K562 (cell line): ENCODE data around the gene PIK3AP1. TPM values are rescaled to one million over a fixed set of nuclear protein-coding genes. Genes with fewer than 3 reads are reported as not detected.
A peak's percentile ranks its signal among the peaks of the same experiment; 100 is the strongest.

Source experiments
- ATAC-seq: fragments of 200-7000 bp; cut with Tn5 transposase; 3 replicates; pipeline ENCODE4 v1.9.1; 2020; ENCODE audit warnings: moderate library complexity
- BruUV-seq: library from RNA; stranded (reverse); fragments of 400-500 nt; replicated peaks from 2 replicates; lab custom pipeline; 2021; lab: Mats Ljungman, UMichigan
- CTCF ChIA-PET: fragments of 300-600 bp; formaldehyde crosslinking; extraction: SDS; loops from one replicate; lab custom pipeline; 2021; ENCODE audit warnings: low intra/inter-chr PET ratio; lab: Yijun Ruan, JAX
- POLR2A ChIA-PET: fragments of 300-600, 350-650 bp; sonication (Branson Sonifier 250); formaldehyde crosslinking; extraction: SDS; loops from one replicate; lab custom pipeline; 2021; ENCODE audit warnings: antibody characterized with exemption, inconsistent platforms; lab: Yijun Ruan, JAX
- DNase-seq, 4 experiments: peaks; one replicate each; pipeline versions ENCODE4 v3.0.0 to v3.0.0-alpha.2; 2011 to 2018; ENCODE audit warnings: low spot score in 3 of 4, mixed read lengths in 3 of 4; ENCODE audit errors: extremely low read depth in 1 of 4
- FAIRE-seq: peaks from 2 replicates; lab custom pipeline; 2011; peaks lifted over from hg19 to GRCh38; lab: Jason Lieb, UNC
- H2AFZ ChIP-seq: 2 replicates; pipeline ENCODE4 v1.6.0; 2011; ENCODE audit warnings: low read depth, low read length, control low read depth, inconsistent platforms
- H3K27ac ChIP-seq: fragments of 200-600 bp; 3 replicates; pipeline ENCODE4 v1.8.0; 2011; ENCODE audit warnings: low read depth, mild to moderate bottlenecking, control low read depth, inconsistent platforms, low read length, moderate library complexity, mixed read lengths; ENCODE audit errors: extremely low read depth
- H3K27me3 ChIP-seq, 2 experiments: fragments of 300-600 bp in 1 of 2; 2 replicates in 1 of 2; 3 replicates in 1 of 2; pipeline versions ENCODE4 v1.6.0 to v1.8.0; 2011; ENCODE audit warnings: inconsistent platforms in 2 of 2, low read length in 2 of 2, mild to moderate bottlenecking in 1 of 2, mixed read lengths in 1 of 2, moderate library complexity in 1 of 2; ENCODE audit not compliant: control insufficient read depth in 2 of 2, insufficient read depth in 2 of 2
- H3K36me3 ChIP-seq: fragments of 300-600 bp; 3 replicates; pipeline ENCODE4 v1.8.0; 2011; ENCODE audit warnings: mild to moderate bottlenecking, low read length, inconsistent platforms; ENCODE audit not compliant: control insufficient read depth, insufficient read depth
- H3K4me1 ChIP-seq, 2 experiments: fragments of 200-600 bp in 1 of 2; replicated peaks in 1 of 2; 2 replicates in 1 of 2; 3 replicates in 1 of 2; pipeline versions ENCODE4 v1.5.1 to v1.8.0; 2011; ENCODE audit warnings: inconsistent platforms in 2 of 2, low read length in 2 of 2, mild to moderate bottlenecking in 1 of 2, mixed read lengths in 1 of 2, moderate library complexity in 1 of 2; ENCODE audit not compliant: control insufficient read depth in 2 of 2, insufficient read depth in 2 of 2
- H3K4me2 ChIP-seq: 2 replicates; pipeline ENCODE4 v1.6.1; 2011; ENCODE audit warnings: low read length, control low read depth, inconsistent platforms, mixed read lengths; ENCODE audit not compliant: insufficient read depth
- H3K4me3 ChIP-seq: fragments of 200-600 bp; sonication (generic), shearing (Covaris generic); 2 replicates; pipeline ENCODE4 v1.5.1; 2016; ENCODE audit warnings: control low read depth, inconsistent platforms
- H3K79me2 ChIP-seq: fragments of 200-600 bp; 3 replicates; pipeline ENCODE4 v1.8.0; 2011; ENCODE audit warnings: low read length, inconsistent platforms; ENCODE audit not compliant: control insufficient read depth, insufficient read depth
- H3K9ac ChIP-seq, 2 experiments: 2 replicates each; pipeline versions ENCODE4 v1.6.0 to v1.6.1; 2011; ENCODE audit warnings: low read depth in 2 of 2, low read length in 2 of 2, control low read depth in 1 of 2, inconsistent platforms in 1 of 2, mild to moderate bottlenecking in 1 of 2, mixed read lengths in 1 of 2; ENCODE audit not compliant: insufficient read depth in 1 of 2
- H3K9me1 ChIP-seq: one replicate; pipeline ENCODE4 v1.6.0; 2011; ENCODE audit warnings: inconsistent platforms, mild to moderate bottlenecking, low read length, moderate library complexity; ENCODE audit not compliant: control insufficient read depth, insufficient read depth
- H3K9me3 ChIP-seq: replicated peaks from 2 replicates; pipeline ENCODE4 v1.5.1; 2011; ENCODE audit warnings: low read depth, low read length, inconsistent platforms; ENCODE audit not compliant: control insufficient read depth, insufficient read depth
- H4K20me1 ChIP-seq: replicated peaks from 2 replicates; pipeline ENCODE4 v1.6.1; 2011; ENCODE audit warnings: low read length, inconsistent platforms, mixed read lengths; ENCODE audit not compliant: control insufficient read depth, insufficient read depth
- CBFB ChIP-seq: sonication (generic); formaldehyde crosslinking; IDR thresholded peaks from 2 replicates; pipeline ENCODE4 v1.4.0; 2020; ENCODE audit warnings: mild to moderate bottlenecking, missing genetic modification reagents
- ELF1 ChIP-seq: fragments of 200-800 bp; sonication (Bioruptor generic); IDR thresholded peaks from 2 replicates; pipeline ENCODE4 v1.6.1; 2016; ENCODE audit warnings: missing genetic modification characterization, missing compliant biosample characterization
- FOXM1 ChIP-seq, 2 experiments: fragments of 450-650 bp in 1 of 2; sonication (generic) in 1 of 2; formaldehyde crosslinking in 1 of 2; IDR thresholded peaks; 2 replicates each; pipeline versions ENCODE4 v1.6.1 to v1.9.0; 2017 to 2022; ENCODE audit warnings: low read depth in 2 of 2, mild to moderate bottlenecking in 2 of 2, missing genetic modification reagents in 1 of 2, moderate library complexity in 1 of 2
- GTF3C2 ChIP-seq: IDR thresholded peaks from 3 replicates; pipeline ENCODE4 v1.6.1; 2011; ENCODE audit warnings: borderline replicate concordance, mild to moderate bottlenecking, moderate library complexity; ENCODE audit not compliant: insufficient read length; ENCODE audit errors: extremely low read depth
- NFE2L1 ChIP-seq: fragments of 450-650 bp; IDR thresholded peaks from 2 replicates; pipeline ENCODE4 v1.6.1; 2016; ENCODE audit warnings: missing genetic modification characterization, low read depth, mild to moderate bottlenecking, missing compliant biosample characterization, moderate library complexity, borderline replicate concordance
- NKRF ChIP-seq: fragments of 450-650 bp; IDR thresholded peaks from 2 replicates; pipeline ENCODE4 v1.6.1; 2016; ENCODE audit warnings: borderline replicate concordance
- PHF8 ChIP-seq: fragments of 200-600 bp; sonication (generic); IDR thresholded peaks from 2 replicates; pipeline ENCODE4 v1.6.1; 2012; ENCODE audit warnings: mixed run types, mild to moderate bottlenecking, inconsistent platforms, low read length, moderate library complexity, borderline replicate concordance
- RBBP5 ChIP-seq: fragments of 200-600 bp; sonication (generic); IDR thresholded peaks from 2 replicates; pipeline ENCODE4 v1.6.1; 2012; ENCODE audit warnings: borderline replicate concordance, mild to moderate bottlenecking, low read length, control low read depth, inconsistent platforms; ENCODE audit not compliant: insufficient read depth, poor library complexity, severe bottlenecking
- RFX1 ChIP-seq: fragments of 450-650 bp; IDR thresholded peaks from 2 replicates; pipeline ENCODE4 v1.6.1; 2016; ENCODE audit warnings: mild to moderate bottlenecking, moderate library complexity
- RFX5 ChIP-seq: IDR thresholded peaks from 2 replicates; pipeline ENCODE4 v1.6.1; 2011; ENCODE audit warnings: low read depth, mild to moderate bottlenecking, improper control_type of control experiment, low read length
- SOX6 ChIP-seq: fragments of 450-650 bp; IDR thresholded peaks from 2 replicates; pipeline ENCODE4 v1.6.1; 2014; ENCODE audit warnings: mild to moderate bottlenecking
- TBL1XR1 ChIP-seq, 2 experiments: IDR thresholded peaks; 2 replicates each; pipeline ENCODE4 v1.6.1; 2012; ENCODE audit warnings: improper control_type of control experiment in 2 of 2, low read length in 2 of 2, mild to moderate bottlenecking in 1 of 2
- TCF3 ChIP-seq: sonication (generic); formaldehyde crosslinking; IDR thresholded peaks from 2 replicates; pipeline ENCODE4 v1.4.0; 2020; ENCODE audit warnings: mild to moderate bottlenecking, missing genetic modification reagents
- TEAD4 ChIP-seq, 2 experiments: sonication (generic) in 1 of 2; formaldehyde crosslinking in 1 of 2; IDR thresholded peaks; 2 replicates each; pipeline versions ENCODE4 v1.6.1 to v1.8.0; 2012 to 2022; ENCODE audit warnings: borderline replicate concordance in 1 of 2, inconsistent platforms in 1 of 2, low read length in 1 of 2, mild to moderate bottlenecking in 1 of 2, missing genetic modification reagents in 1 of 2
- ZBTB8A ChIP-seq: fragments of 450-650 bp; IDR thresholded peaks from 2 replicates; pipeline ENCODE4 v1.6.1; 2018; ENCODE audit warnings: mild to moderate bottlenecking, moderate library complexity; ENCODE audit not compliant: partially characterized antibody
- ZNF134 ChIP-seq: fragments of 250-450 bp; sonication (Bioruptor Pico); conservative IDR thresholded peaks from 2 replicates; pipeline ENCODE4 v1.4.0; 2020
- ZNF586 ChIP-seq: fragments of 450-650 bp; formaldehyde crosslinking; conservative IDR thresholded peaks from 2 replicates; pipeline ENCODE4 v1.4.0; 2020; ENCODE audit warnings: mild to moderate bottlenecking, moderate library complexity
- ZNF764 ChIP-seq: fragments of 250-450 bp; sonication (Bioruptor Pico); IDR thresholded peaks from 2 replicates; pipeline ENCODE4 v1.4.0; 2020; ENCODE audit warnings: low read depth, mild to moderate bottlenecking, moderate library complexity
- WGBS: fragments of 100-300 bp; shearing (Covaris generic); methylation state at CpG from one replicate; pipeline ENCODE4 v1.1.6; 2016; ENCODE audit warnings: low coverage, mixed read lengths; ENCODE audit not compliant: insufficient coverage; ENCODE audit errors: missing lambda C conversion rate; 5-methylcytosine and 5-hydroxymethylcytosine counted together
- in situ Hi-C: fragments of 300-500 bp; cut with MboI; formaldehyde crosslinking; loops from 4 replicates; pipeline ENCODE4 v1.15.0; 2018; ENCODE audit warnings: inconsistent platforms, mixed read lengths
- intact Hi-C: fragments of 100-400 bp; cut with micrococcal nuclease; formaldehyde crosslinking; loops from 2 replicates; pipeline ENCODE4 v1.14.2; 2022
- polyA plus RNA-seq, 8 experiments: library from polyadenylated mRNA; depleted of rRNA in 4 of 8; stranded (reverse) in 5 of 8; unstranded in 3 of 8; fragments of >200 nt; fragmentation: Nextera tagmentation in 2 of 8; fragmentation: Illumina TruSeq in 1 of 8; extraction: Ambion mirVana in 2 of 8; extraction: Trizol in 1 of 8; gene quantifications; 2 replicates each; pipeline versions ENCODE4 v1.2.1 to v1.2.3, GENCODE V29; 2011 to 2014; ENCODE audit warnings: inconsistent platforms in 1 of 8, missing spikeins in 1 of 8
- total RNA-seq, 7 experiments: library from RNA; depleted of rRNA in 6 of 7; stranded (reverse); fragments of >200 nt in 6 of 7; fragmentation: Illumina TruSeq in 2 of 7; extraction: Trizol in 2 of 7; gene quantifications; 2 replicates each; pipeline versions ENCODE4 v1.2.1 to v1.2.3, GENCODE V29; 2011 to 2021; ENCODE audit warnings: low replicate concordance in 1 of 7

Gene PIK3AP1
- total and polyA plus RNA-seq, 9 of the 15 experiments (the other 6 are each of a cell fraction or from before 2014, with no cell fraction given), result 0.20 to 2.4 (median 1.4) TPM

- no peak overlapping the region for H3K27ac ChIP-seq
- ATAC-seq (no peak), DNase-seq (peak in 2 of 4 experiments; percentile 27 to 51), FAIRE-seq (no peak)
- no peaks in the 10 kb centered on the region for H4K20me1 ChIP-seq
- H3K79me2 ChIP-seq, result no peaks in the 10 kb centered on the region
- peaks cover 0 to 15% of the 10 kb centered on the region in 2 experiments; a peak in 3 of 5 replicates for H3K4me1 ChIP-seq
- ChIA-PET CTCF (interaction anchor here (0.7 kb wide), 1 partner anchor 522 kb away, joined by 3 read pairs; no protein-coding TSS in a partner anchor), POLR2A (no interaction called here)
- no TSS peak for BruUV-seq
- H3K9me1 ChIP-seq, result no peaks in the 10 kb centered on the region
- H3K9ac ChIP-seq, result no peak overlapping the region
- in situ Hi-C loops (no loop called here), intact Hi-C loops (no loop called here)
- 0 out of 2 replicates have a peak overlapping the region, but pooled peaks have one; percentile 14 for H3K4me2 ChIP-seq
- H3K27me3 ChIP-seq, result no peaks in the 10 kb centered on the region
- no peaks in the 10 kb centered on the region for H3K36me3 ChIP-seq
- H3K9me3 ChIP-seq, result no peaks in the 10 kb centered on the region
- H3K4me3 ChIP-seq, result no peak overlapping the region
- H2AFZ ChIP-seq, result no peak overlapping the region
- WGBS, result 3% methylated on average over 4 of the region's 4 CpGs
- TF ChIP-seq GTF3C2 (no peak), SOX6 (0 out of 2 replicates have a peak, but pooled peaks have one; percentile 13), NFE2L1 (no peak), NKRF (no peak), PHF8 (no peak), RBBP5 (no peak), ZNF764 (CRISPR knock-in tag) (no peak), RFX5 (no peak), TEAD4 (IDR thresholded peaks at IDR 0.05; ENCODE audit: low read length) (peak; percentile 83), TEAD4 (CRISPR knock-in tag; IDR thresholded peaks at IDR 0.05; ENCODE audit: borderline replicate concordance) (no peak), CBFB (CRISPR knock-in tag) (no peak), ZNF134 (CRISPR knock-in tag) (no peak), ELF1 (tag) (no peak), FOXM1 (IDR thresholded peaks at IDR 0.05; ENCODE audit: low read depth) (0 out of 2 replicates have a peak, but pooled peaks have one; percentile 16), FOXM1 (CRISPR knock-in tag; IDR thresholded peaks at IDR 0.05; ENCODE audit: low read depth) (no peak), ZNF586 (no peak), TCF3 (peak; percentile 81), TBL1XR1 (IDR thresholded peaks at IDR 0.05; ENCODE audit: low read length in 2 of 2) (no peak), RFX1 (no peak), ZBTB8A (no peak)
These were observed 31.5 kb downstream of the PIK3AP1 start for GRCh38 chr10:96688789-96689188.
